Peyer's patch (tissue), 4 donors: Measurements from ENCODE around the gene ARHGEF4.

Experiments used
- POLR2A ChIP-seq, 2 donors: fragments of 450-650 bp; IDR thresholded peaks; one replicate each; pipeline ENCODE4 v1.5.1; 2017; ENCODE audit warnings: antibody characterized with exemption in 2 of 2, mild to moderate bottlenecking in 2 of 2, moderate library complexity in 2 of 2
- TF ChIP-seq, protein P1 (sequence below), 6 experiments: fragments of 450-650 bp in 4 of 6; fragments of 200-600 bp in 2 of 6; sonication (generic) in 1 of 6; IDR thresholded peaks; one replicate each; pipeline ENCODE4 v1.5.1; 2017 to 2019; ENCODE audit warnings: antibody characterized with exemption in 6 of 6, mild to moderate bottlenecking in 3 of 6, moderate library complexity in 1 of 6

DNA sequence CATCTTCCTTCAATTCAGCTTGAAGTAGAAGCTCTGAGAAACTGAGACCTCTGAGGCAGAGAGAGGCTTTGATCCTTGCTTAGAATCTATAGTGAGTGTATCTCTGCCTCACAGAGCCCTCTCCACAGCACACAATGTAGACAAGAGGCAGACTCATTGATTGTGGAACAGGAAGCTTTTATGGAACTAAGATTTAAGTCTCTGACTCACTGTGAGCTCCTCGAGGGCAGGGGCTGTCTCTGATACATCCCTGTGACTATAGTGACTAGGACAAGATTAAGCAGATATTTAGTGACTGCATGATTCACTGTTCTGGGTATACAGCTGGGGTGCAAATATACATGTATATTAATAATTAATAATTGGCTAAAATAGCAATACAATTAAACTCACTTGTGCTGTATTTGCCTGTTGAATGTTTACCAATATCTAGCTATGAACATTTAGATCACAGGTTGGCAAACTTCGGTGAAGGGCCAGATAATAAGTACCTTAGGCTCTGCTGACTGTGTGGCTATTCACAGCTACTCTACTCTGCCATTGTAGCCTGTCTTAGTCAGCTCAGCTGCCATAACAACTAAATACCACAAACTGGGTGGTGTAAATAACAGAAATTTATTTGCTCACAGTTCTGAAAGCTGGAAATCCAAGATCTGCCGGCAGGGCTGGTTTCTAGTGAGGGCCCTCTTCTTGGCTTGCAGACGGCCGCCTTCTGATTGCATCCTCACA, 54.4 kb downstream of the ARHGEF4 start:
- TF ChIP-seq, protein P1, sequence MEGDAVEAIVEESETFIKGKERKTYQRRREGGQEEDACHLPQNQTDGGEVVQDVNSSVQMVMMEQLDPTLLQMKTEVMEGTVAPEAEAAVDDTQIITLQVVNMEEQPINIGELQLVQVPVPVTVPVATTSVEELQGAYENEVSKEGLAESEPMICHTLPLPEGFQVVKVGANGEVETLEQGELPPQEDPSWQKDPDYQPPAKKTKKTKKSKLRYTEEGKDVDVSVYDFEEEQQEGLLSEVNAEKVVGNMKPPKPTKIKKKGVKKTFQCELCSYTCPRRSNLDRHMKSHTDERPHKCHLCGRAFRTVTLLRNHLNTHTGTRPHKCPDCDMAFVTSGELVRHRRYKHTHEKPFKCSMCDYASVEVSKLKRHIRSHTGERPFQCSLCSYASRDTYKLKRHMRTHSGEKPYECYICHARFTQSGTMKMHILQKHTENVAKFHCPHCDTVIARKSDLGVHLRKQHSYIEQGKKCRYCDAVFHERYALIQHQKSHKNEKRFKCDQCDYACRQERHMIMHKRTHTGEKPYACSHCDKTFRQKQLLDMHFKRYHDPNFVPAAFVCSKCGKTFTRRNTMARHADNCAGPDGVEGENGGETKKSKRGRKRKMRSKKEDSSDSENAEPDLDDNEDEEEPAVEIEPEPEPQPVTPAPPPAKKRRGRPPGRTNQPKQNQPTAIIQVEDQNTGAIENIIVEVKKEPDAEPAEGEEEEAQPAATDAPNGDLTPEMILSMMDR (IDR thresholded peaks at IDR 0.05), result no peak
- no peak for TF ChIP-seq POLR2A (IDR thresholded peaks at IDR 0.05)
